GM18858 (cell line): Measurements from ENCODE around the gene SLX4IP.

Source experiments
- ATAC-seq: cut with Tn5 transposase; IDR thresholded peaks from one replicate; pipeline ENCODE4 v1.9.1; 2021; ENCODE audit not compliant: unreplicated experiment

The SLX4IP gene

GRCh38 chr20:10516529-10516928 is 81.4 kb downstream of the SLX4IP start:
- no peak for ATAC-seq

GRCh38 chr20:10519361-10520046 is 84.4 kb downstream of the SLX4IP start:
- ATAC-seq: peak; percentile 59

- no peak for ATAC-seq
These were observed 85.4 kb downstream of the SLX4IP start for GRCh38 chr20:10520528-10520927.

GRCh38 chr20:10521068-10521831 is 86.1 kb downstream of the SLX4IP start:
- no peak for ATAC-seq

GRCh38 chr20:10521836-10522235 is 86.7 kb downstream of the SLX4IP start:
- no peak for ATAC-seq

- ATAC-seq: no peak
These were observed 87.2 kb downstream of the SLX4IP start for GRCh38 chr20:10522328-10522727.

GRCh38 chr20:10523443-10523842 is 88.3 kb downstream of the SLX4IP start:
- ATAC-seq: no peak

- ATAC-seq: no peak
These were observed 89.0 kb downstream of the SLX4IP start for GRCh38 chr20:10524034-10524476.

- ATAC-seq: no peak
These were observed 89.5 kb downstream of the SLX4IP start for GRCh38 chr20:10524643-10525042.

GRCh38 chr20:10527781-10528180 is 92.7 kb downstream of the SLX4IP start:
- no peak for ATAC-seq

- ATAC-seq: no peak
These were observed 95.8 kb downstream of the SLX4IP start for GRCh38 chr20:10530883-10531282.

- no peak for ATAC-seq
These were observed 96.7 kb downstream of the SLX4IP start for GRCh38 chr20:10531848-10532247.

- ATAC-seq: no peak
These were observed 97.3 kb downstream of the SLX4IP start for GRCh38 chr20:10532361-10532760.

GRCh38 chr20:10536531-10536930 is 101.4 kb downstream of the SLX4IP start:
- no peak for ATAC-seq

- no peak for ATAC-seq
These were observed 102.9 kb downstream of the SLX4IP start for GRCh38 chr20:10537850-10538480.

GRCh38 chr20:10538768-10539167 is 103.7 kb downstream of the SLX4IP start:
- ATAC-seq: no peak

GRCh38 chr20:10539818-10540553 is 104.9 kb downstream of the SLX4IP start:
- ATAC-seq: no peak

GRCh38 chr20:10540636-10541493 is 105.8 kb downstream of the SLX4IP start:
- no peak for ATAC-seq

GRCh38 chr20:10541668-10542411 is 106.7 kb downstream of the SLX4IP start:
- no peak for ATAC-seq

- ATAC-seq: no peak
These were observed 107.3 kb downstream of the SLX4IP start for GRCh38 chr20:10542442-10542841.
